Activated CD8-positive, alpha-beta T cell treated with anti-CD3 and anti-CD28 coated beads for 36 hours (primary cell): ENCODE measurements around the gene LARGE1. TPM values are rescaled to one million over a fixed set of nuclear protein-coding genes. Genes with fewer than 3 reads are reported as not detected.

Experiments used
- ATAC-seq: fragments of 200-7000 bp; cut with Tn5 transposase; one replicate; pipeline ENCODE4 v1.10.0; 2021; ENCODE audit warnings: mild to moderate bottlenecking, moderate library complexity
- CTCF ChIA-PET: fragments of 350-600 bp; sonication (Branson Sonifier 250); formaldehyde crosslinking; loops from one replicate; lab custom pipeline; 2021; ENCODE audit warnings: antibody characterized with exemption; lab: Charles Lee
- POLR2A ChIA-PET: fragments of 350-600 bp; sonication (Branson Sonifier 250); formaldehyde crosslinking; loops from one replicate; lab custom pipeline; 2021; ENCODE audit warnings: antibody characterized with exemption; lab: Charles Lee
- DNase-seq: peaks from one replicate; pipeline ENCODE4 v3.0.0-alpha.2; 2020
- H3K27ac Mint-ChIP-seq: one replicate; pipeline ENCODE4 v1.8.0; 2021; ENCODE audit warnings: mild to moderate bottlenecking, mixed read lengths
- H3K27me3 Mint-ChIP-seq: one replicate; pipeline ENCODE4 v1.8.0; 2021; ENCODE audit warnings: mixed read lengths
- H3K36me3 Mint-ChIP-seq: one replicate; pipeline ENCODE4 v1.8.0; 2021; ENCODE audit warnings: low read depth, mixed read lengths
- H3K4me1 Mint-ChIP-seq: one replicate; pipeline ENCODE4 v1.8.0; 2021; ENCODE audit warnings: low read depth, mixed read lengths
- H3K4me3 Mint-ChIP-seq: one replicate; pipeline ENCODE4 v1.8.0; 2021; ENCODE audit warnings: mild to moderate bottlenecking, moderate library complexity, mixed read lengths
- H3K9me3 Mint-ChIP-seq: one replicate; pipeline ENCODE4 v1.8.0; 2021; ENCODE audit warnings: mixed read lengths
- CTCF ChIP-seq: fragments of 200-600 bp; IDR thresholded peaks from one replicate; pipeline ENCODE4 v1.8.0; 2022; ENCODE audit warnings: antibody characterized with exemption, mild to moderate bottlenecking
- intact Hi-C: fragments of 100-400 bp; cut with micrococcal nuclease; formaldehyde crosslinking; loops from one replicate; pipeline ENCODE4 v1.10.0; 2022
- total RNA-seq, 2 experiments: library from RNA; stranded (reverse); gene quantifications; one replicate each; pipeline ENCODE4 v1.2.3, GENCODE V29; 2021

LARGE1 gene
- total RNA-seq, 2 experiments from 2014 or later = 0.31 to 0.32 TPM

GRCh38 chr22:33715237-33715985 is 204.9 kb downstream of the LARGE1 start:
- Mint-ChIP-seq H3K36me3 (no peaks in the 10 kb centered on the region), H3K4me3 (no peak overlapping the region), H3K4me1 (no peaks in the 10 kb centered on the region), H3K9me3 (peaks cover 17% of the 10 kb centered on the region), H3K27me3 (no peaks in the 10 kb centered on the region), H3K27ac (no peak overlapping the region)
- TF ChIP-seq CTCF = no peak
- no peak for DNase-seq
- intact Hi-C loops = loop anchor here (10.0 kb wide), 1 partner anchor 59 kb away; no protein-coding TSS in a partner anchor
- POLR2A ChIA-PET = no interaction called here
- CTCF ChIA-PET = no interaction called here
- ATAC-seq = no peak

GRCh38 chr22:33710326-33710725 is 209.9 kb downstream of the LARGE1 start:
- ChIA-PET POLR2A (no interaction called here), CTCF (no interaction called here)
- no peaks in the 10 kb centered on the region for H3K27me3 Mint-ChIP-seq
- peaks cover 17% of the 10 kb centered on the region for H3K9me3 Mint-ChIP-seq
- DNase-seq = no peak
- intact Hi-C loops = loop anchor here (10.0 kb wide), 1 partner anchor 64 kb away; no protein-coding TSS in a partner anchor
- H3K4me1 Mint-ChIP-seq = no peaks in the 10 kb centered on the region
- no peaks in the 10 kb centered on the region for H3K36me3 Mint-ChIP-seq
- H3K4me3 Mint-ChIP-seq = no peak overlapping the region
- ATAC-seq = no peak
- no peak for TF ChIP-seq CTCF
- H3K27ac Mint-ChIP-seq = no peak overlapping the region

GRCh38 chr22:33707581-33707980 is 212.7 kb downstream of the LARGE1 start:
- no peaks in the 10 kb centered on the region for H3K4me1 Mint-ChIP-seq
- POLR2A ChIA-PET = no interaction called here
- no peaks in the 10 kb centered on the region for H3K36me3 Mint-ChIP-seq

GRCh38 chr22:33706100-33706499 is 214.2 kb downstream of the LARGE1 start:
- H3K4me3 Mint-ChIP-seq = no peak overlapping the region
- DNase-seq (no peak), ATAC-seq (no peak)
- H3K4me1 Mint-ChIP-seq = no peaks in the 10 kb centered on the region
- no peaks in the 10 kb centered on the region for H3K27me3 Mint-ChIP-seq
- no peaks in the 10 kb centered on the region for H3K36me3 Mint-ChIP-seq
- H3K9me3 Mint-ChIP-seq = peaks cover 16% of the 10 kb centered on the region
- TF ChIP-seq CTCF = no peak
- POLR2A ChIA-PET = no interaction called here
- CTCF ChIA-PET = no interaction called here
- intact Hi-C loops = no loop called here
- no peak overlapping the region for H3K27ac Mint-ChIP-seq

More at GRCh38 chr22:33707581-33707980, 212.7 kb downstream of the LARGE1 start:
- Mint-ChIP-seq H3K4me3 (no peak overlapping the region), H3K27me3 (no peaks in the 10 kb centered on the region), H3K27ac (no peak overlapping the region), H3K9me3 (peaks cover 19% of the 10 kb centered on the region)
- CTCF ChIA-PET = no interaction called here
- no peak for DNase-seq
- TF ChIP-seq CTCF = no peak
- no peak for ATAC-seq
- intact Hi-C loops = no loop called here

- no peak for ATAC-seq
These were observed 221.1 kb downstream of the LARGE1 start for GRCh38 chr22:33699176-33699575.

More at GRCh38 chr22:33699176-33699575, 221.1 kb downstream of the LARGE1 start:
- Mint-ChIP-seq H3K9me3 (peaks cover 9% of the 10 kb centered on the region), H3K27ac (no peak overlapping the region), H3K36me3 (no peaks in the 10 kb centered on the region), H3K27me3 (no peaks in the 10 kb centered on the region), H3K4me3 (no peak overlapping the region), H3K4me1 (no peaks in the 10 kb centered on the region)
- intact Hi-C loops = no loop called here
- no peak for DNase-seq
- ChIA-PET CTCF (no interaction called here), POLR2A (no interaction called here)
- no peak for TF ChIP-seq CTCF
